NCI-H1092 treated with DMSO at 0.1 percent for 48 hours (cell line): ENCODE measurements around the gene C14orf180.

Experiments
- DNase-seq: peaks from one replicate; lab custom pipeline; 2025; lab: John Stamatoyannopoulos, UW

The C14orf180 gene

DNA sequence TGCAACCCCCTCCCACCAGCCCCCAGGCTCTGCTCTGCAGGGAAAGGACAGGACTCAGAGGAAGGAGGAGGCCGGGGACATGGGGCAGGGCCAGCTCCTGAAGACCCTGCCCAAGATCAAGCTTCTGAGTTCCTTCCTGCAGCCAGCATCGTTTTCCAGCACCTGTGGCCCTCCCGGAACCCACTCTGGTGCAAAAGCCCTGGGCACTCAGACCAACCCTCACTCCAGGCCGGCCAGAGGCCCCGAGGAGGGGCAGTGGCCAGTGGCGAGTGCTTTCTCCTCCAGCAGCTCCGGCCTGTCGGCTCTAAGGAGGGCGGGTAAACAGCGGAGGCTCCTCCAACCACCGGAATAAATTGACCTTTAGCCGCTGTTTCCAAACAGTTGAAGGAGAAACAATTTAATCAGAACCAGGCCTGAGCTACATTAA, 14.2 kb downstream of the C14orf180 start:
- no peak for DNase-seq

- DNase-seq = no peak
These were observed 14.9 kb downstream of the C14orf180 start for GRCh38 chr14:104594310-104595046.

DNA sequence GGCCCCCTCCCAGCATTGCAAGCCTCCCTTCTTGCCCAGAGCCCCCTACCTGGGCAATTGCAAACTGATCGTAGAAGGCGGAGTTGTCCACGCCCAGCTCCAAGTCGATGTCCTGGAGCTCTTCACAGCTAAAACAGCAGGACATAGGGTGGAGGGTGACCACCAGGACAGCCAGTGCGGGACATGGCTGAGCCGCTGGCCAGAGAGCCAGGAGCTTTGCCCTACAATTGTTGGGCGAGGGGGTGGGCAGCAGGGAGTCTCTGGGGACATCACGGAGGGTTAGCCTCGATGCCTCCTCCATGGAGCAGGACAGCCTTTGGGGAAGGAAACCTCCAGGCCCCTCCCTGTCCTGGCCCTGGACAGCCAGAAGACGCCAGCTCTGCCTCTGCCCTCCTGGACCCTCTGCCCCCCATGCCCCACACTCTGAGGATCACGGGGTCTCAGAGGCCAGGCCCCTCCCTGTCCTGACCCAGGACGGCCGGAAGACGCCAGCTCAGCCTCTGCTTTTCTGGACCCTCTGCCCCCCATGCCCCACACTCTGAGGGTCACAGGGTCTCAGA, 15.6 kb downstream of the C14orf180 start:
- DNase-seq = no peak

DNA sequence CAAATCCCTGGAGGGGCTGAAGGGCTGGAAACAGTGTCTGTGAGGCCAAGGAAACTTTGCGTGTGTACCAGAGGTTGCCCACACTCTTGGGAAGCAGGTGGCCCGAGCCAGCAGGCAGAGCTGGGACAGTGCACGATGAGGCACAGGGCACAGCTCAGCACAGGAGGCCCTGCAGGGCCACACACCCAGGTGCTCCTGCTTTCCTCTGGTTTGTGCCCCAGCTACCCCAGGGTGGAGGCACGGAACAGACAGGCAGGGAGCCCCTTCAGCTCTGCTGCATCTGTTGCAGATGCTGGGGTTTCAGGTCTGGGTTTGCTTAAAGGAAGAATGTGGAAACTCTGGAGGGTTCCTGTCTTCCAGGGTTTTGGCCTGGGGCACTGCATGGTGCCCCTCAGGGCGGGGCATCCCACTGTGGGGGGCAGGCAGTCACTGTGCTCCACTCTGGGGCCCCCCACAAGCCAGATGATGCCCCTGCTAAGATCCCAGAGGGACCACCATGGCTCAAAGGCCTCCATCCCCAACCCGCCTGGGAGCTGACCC, 16.4 kb downstream of the C14orf180 start:
- DNase-seq = no peak

- DNase-seq = no peak
These were observed 16.9 kb downstream of the C14orf180 start for GRCh38 chr14:104596451-104596918.

GRCh38 chr14:104596927-104597351, 17.4 kb downstream of the C14orf180 start:
- DNase-seq = no peak

DNA sequence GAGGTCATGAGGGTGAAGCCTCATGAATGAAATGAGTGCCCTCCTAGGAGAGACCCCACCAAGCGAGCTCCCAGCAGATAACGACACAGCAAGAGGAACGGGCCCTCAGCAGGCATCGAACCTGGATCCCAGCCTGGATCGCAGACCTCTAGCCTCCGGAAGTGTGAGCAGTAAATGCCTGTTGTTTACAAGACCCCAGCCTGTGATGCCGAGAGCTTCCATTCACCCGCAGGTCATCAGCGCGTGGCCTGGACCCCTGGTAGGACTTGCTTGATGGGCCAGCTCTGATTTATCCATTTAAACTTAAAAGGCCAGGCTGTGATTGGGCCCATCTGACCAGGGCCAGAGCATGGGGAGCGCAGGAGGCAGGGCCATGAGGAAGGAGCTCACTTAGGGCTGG, 18.0 kb downstream of the C14orf180 start:
- no peak for DNase-seq

GRCh38 chr14:104598039-104598909, 18.7 kb downstream of the C14orf180 start:
- DNase-seq = peak; percentile 70

DNA sequence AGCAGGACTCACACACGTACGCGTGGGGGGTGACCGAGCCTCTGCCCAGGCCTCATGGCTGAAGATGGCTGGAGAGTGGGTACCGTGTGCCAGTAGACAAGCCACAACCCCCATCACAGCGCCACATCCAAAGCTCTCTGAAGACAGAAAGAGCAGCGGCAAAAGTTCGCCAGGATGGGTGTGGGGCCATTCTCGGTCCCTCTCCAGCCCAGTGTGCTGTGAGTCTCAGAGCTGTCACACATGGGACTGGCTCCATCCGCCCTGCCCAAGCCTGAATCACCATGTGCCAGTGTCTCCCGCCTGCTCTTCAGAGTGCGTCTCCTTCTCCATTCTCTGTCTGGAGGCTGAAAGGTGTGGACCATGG, 19.3 kb downstream of the C14orf180 start:
- DNase-seq = no peak

GRCh38 chr14:104599446-104599845, 19.9 kb downstream of the C14orf180 start:
- no peak for DNase-seq

DNA sequence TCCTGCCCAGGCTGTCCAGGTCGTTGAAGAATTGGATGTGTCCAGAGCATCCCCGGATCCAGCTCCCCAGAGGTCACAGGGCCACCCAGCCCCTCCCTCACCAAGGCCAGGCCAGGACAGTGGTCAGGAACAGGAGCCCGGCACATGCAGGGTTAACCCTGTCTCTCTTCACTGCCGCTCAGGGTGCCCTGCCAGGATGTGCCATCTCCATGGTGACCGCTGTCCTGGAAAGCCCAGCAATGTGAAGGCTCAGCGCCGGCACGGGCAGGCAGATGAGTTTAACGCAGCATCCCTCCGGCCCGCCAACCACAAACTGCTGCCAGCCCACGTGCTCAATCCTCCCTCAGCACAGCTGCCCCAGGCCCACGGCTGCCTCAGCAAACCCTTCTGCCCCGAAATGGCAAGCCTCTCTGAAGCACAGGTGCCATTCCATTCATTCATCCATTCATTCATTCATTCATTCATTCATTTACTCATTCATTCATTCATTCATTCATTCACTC, 20.6 kb downstream of the C14orf180 start:
- DNase-seq = peak; percentile 24

GRCh38 chr14:104600805-104601204, 21.2 kb downstream of the C14orf180 start:
- DNase-seq = no peak

DNA sequence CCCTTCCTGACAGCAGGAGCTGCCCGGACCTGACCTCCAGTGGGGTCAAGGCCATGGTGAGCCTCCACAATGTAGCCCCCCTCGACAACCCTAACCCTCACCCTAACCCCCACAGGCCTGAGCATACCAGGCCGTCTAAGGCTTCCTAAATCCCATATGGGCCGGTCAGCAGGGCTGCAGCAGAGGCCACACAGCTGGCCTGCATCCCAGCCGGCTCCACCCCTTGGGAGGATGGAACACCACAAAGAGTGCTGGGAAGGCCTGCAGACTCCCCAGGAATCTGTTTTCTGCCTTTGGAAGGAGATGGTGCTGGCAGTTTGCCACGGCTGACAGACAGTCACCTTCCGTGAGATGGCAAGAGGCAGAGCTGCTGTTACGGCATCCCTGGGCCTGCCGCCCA, 22.2 kb downstream of the C14orf180 start:
- no peak for DNase-seq

GRCh38 chr14:104602315-104602932, 22.9 kb downstream of the C14orf180 start:
- no peak for DNase-seq

DNA sequence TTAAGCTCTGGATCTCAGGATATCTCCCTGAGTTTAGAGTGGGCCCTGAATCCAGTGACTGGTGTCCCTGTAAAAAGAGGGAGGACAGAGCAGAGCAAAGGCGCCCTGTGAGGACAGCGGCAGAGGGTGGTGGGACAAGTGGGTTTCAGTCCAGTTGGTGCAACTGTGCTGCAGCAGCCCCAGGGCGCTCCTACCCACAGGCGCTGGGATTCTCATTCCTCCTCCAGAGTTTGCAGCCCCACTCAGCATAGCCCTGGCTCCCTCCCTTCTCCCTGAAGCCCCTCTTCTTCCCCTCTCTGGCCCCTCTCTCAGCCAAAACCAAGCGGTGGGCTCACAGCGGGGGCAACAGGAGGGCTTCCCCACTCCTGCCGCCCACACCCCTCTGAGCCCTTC, 23.4 kb downstream of the C14orf180 start:
- DNase-seq = no peak

DNA sequence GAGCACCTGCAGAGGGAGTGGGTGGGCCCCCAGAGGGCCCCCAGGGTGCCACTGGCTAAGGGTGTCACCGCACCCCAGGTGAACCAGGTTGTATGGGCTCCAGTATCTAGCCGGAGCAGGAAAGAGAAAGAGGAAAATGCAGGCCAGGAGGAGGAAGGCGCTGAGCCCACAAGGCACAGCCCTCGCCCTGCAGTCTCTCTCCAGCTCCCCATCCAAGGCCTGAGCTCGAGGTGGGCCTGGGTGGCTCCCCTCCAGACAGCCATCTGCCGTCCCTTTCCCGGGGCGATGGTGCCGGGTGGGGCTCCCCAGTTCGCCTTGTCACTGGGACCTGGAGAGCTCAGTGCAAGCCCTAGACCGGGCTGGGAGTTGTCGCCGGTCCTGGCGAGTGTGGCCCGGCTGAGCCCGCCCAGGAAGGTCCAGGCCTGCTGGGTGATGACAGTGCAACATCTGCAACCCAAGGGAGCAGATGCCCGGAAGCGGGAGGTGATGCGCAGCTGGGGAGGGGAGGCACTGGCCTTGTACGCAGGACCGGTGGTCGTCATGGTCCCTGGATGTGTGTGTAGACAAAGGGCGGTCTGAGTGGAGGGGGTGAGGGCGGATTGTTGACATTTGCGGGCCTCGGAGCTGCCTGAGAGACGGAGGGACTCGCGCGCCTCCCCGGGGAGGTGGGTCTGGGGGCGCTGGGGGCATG, 24.3 kb downstream of the C14orf180 start:
- peak; percentile 51 for DNase-seq

GRCh38 chr14:104604458-104605449, 25.2 kb downstream of the C14orf180 start, which contains the start of gene TMEM179:
TMEM179 (minus strand) TSS chr14:104604772; CDS start chr14:104604741, 31 bp downstream.
- DNase-seq = peak; percentile 64

DNA sequence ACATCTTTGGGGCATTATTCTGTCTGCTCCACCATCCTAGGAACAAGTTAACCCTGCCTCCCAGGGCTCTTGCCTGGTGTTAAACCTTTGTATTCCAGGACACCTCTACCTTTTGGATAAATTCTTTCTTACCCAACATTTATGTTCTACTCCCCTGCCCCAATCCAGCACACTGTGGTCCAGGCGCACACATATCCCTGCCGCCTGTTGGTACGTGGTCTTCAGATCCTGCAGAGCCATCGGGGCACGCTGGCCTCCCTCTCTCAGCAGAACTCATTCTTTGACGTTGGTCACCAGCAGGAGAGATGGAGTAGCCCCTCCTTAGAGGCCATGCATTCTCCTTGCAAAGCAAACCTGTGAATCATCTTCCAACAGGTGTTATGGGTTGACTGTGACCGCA, 30.1 kb downstream of the C14orf180 start:
- no peak for DNase-seq

- no peak for DNase-seq
These were observed 31.3 kb downstream of the C14orf180 start for GRCh38 chr14:104610749-104611310.
